Non-pigmented ciliary epithelial cell (primary cell): ENCODE data around the gene TSPY8.
"Not testable (repeated sequence)": the region's sequence is repeated elsewhere in the genome, so short reads cannot be mapped to it uniquely, and the experiment has no call there.

Experiments used
- DNase-seq: peaks from one replicate; pipeline ENCODE4 v3.0.0-alpha.2; 2010; ENCODE audit warnings: low read depth

TSPY8 gene

GRCh38 chrY:9357497-9357896 is at the start of gene TSPY8:
Gene TSPY8 (plus strand): TSS chrY:9357797. CDS start chrY:9357843, 46 bp downstream.
- not testable (repeated sequence) for DNase-seq

- no peak for DNase-seq
These were observed 36.6 kb upstream of the TSPY8 start for GRCh38 chrY:9320996-9321395.

GRCh38 chrY:9337164-9337563 is 20.4 kb upstream of the TSPY8 start, which contains the start of gene TSPY4:
Gene TSPY4 (plus strand): TSS chrY:9337464. CDS start chrY:9337510, 46 bp downstream.
- not testable (repeated sequence) for DNase-seq

GRCh38 chrY:9396527-9396926 is 38.9 kb downstream of the TSPY8 start:
- DNase-seq = not testable (repeated sequence)

- not testable (repeated sequence) for DNase-seq
These were observed 40.5 kb downstream of the TSPY8 start, which contains the start of gene TSPY3 for GRCh38 chrY:9398121-9398520. Gene TSPY3 (plus strand): TSS chrY:9398421. CDS start chrY:9398467, 46 bp downstream.
